ENCODE data around the gene KCNMA1. TPM values are rescaled to one million over a fixed set of nuclear protein-coding genes. Genes with fewer than 3 reads are reported as not detected.

Gene KCNMA1
- total RNA-seq, 4 donors from 2014 or later, result 68.4 to 170 (median 119) TPM

DNA sequence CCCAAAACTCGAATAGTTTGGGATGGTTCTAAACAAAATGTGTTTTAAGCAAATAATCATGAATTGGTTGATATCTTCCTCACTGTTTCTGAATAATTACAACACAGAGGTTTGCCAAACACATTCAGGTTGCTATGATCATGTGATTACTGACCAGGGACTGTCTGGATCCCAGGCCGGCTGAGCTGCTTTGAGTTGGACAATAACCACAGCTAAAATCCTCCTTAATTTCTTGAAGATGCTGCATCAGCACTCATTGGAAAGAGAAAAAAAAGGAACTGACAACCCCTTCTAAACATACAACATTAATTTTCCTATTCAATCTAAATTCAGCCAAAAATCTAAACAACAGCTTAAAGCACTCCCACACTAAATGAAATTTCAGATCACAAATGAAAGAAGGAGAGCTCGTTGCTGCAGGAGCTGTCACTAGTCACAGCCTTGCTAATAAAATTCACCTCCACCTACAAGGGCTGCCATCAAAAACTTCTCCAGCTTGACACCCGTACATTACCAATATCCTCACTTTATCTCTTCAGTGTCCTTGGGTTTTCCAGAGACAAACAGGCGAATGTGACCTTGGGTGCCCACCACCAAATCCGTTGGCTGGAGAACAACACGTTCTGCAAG lies 560.2 kb downstream of the KCNMA1 start:
- intact Hi-C loops (cut with DNase I; ENCODE audit: low total_unique reads) (no loop called here), in situ Hi-C loops (cut with MboI; ENCODE audit: low pct_ligation_motif_present in 1 of 4, low pct_unique_long_range_greater_than_20kb in 1 of 4, low sequenced_read_pairs in 3 of 4) (no loop called here)
- peaks cover 0 to 16% (median 1%) of the 10 kb centered on the region in 4 donors for H3K4me1 ChIP-seq
- WGBS, 2 donors (ENCODE audit: low coverage in 1 of 2), result 76 to 78% methylated on average over 7 of the region's 7 CpGs
- H3K27me3 ChIP-seq, result no peaks in the 10 kb centered on the region
- H3K4me3 ChIP-seq, result no peak overlapping the region
- H3K36me3 ChIP-seq, result no peaks in the 10 kb centered on the region
- H3K9me3 ChIP-seq, result no peaks in the 10 kb centered on the region
- no peak for DNase-seq
- H3K27ac ChIP-seq, result no peak overlapping the region
- TF ChIP-seq, protein P1, sequence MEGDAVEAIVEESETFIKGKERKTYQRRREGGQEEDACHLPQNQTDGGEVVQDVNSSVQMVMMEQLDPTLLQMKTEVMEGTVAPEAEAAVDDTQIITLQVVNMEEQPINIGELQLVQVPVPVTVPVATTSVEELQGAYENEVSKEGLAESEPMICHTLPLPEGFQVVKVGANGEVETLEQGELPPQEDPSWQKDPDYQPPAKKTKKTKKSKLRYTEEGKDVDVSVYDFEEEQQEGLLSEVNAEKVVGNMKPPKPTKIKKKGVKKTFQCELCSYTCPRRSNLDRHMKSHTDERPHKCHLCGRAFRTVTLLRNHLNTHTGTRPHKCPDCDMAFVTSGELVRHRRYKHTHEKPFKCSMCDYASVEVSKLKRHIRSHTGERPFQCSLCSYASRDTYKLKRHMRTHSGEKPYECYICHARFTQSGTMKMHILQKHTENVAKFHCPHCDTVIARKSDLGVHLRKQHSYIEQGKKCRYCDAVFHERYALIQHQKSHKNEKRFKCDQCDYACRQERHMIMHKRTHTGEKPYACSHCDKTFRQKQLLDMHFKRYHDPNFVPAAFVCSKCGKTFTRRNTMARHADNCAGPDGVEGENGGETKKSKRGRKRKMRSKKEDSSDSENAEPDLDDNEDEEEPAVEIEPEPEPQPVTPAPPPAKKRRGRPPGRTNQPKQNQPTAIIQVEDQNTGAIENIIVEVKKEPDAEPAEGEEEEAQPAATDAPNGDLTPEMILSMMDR (IDR thresholded peaks at IDR 0.05), result no peak
- TF ChIP-seq POLR2AphosphoS5 (IDR thresholded peaks at IDR 0.05), result no peak

DNA sequence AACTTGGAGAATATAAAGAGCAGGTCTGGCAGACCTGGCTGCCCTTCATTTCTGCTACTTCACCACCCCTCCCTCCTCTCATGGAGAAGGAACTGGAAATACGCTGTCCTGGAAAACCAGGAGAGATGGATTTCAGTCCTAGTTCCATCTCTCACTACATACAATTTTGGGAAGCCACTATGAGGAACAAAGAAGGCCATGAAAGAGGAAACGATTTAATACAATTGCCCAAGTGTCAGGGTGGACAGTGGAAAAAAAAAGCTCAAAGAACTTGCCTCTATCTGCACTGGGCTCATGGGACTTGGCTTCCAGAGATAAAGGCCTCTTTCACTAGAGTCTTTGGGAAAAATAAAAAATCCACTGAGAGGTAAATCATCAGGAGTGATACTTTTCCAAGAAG lies 561.7 kb downstream of the KCNMA1 start:
- Histone ChIP-seq H3K4me1 (peaks cover 0 to 16% (median 0%) of the 10 kb centered on the region in 4 donors), H3K36me3 (no peaks in the 10 kb centered on the region), H3K27ac (peak overlapping the region in 1 of 4 donors; percentile 65), H3K4me3 (no peak overlapping the region), H3K27me3 (no peaks in the 10 kb centered on the region), H3K9me3 (no peaks in the 10 kb centered on the region)
- TF ChIP-seq POLR2A (IDR thresholded peaks at IDR 0.05) (no peak), POLR2AphosphoS5 (IDR thresholded peaks at IDR 0.05) (no peak), EP300 (IDR thresholded peaks at IDR 0.05; ENCODE audit: low read depth) (no peak)
- TF ChIP-seq, protein P1 (IDR thresholded peaks at IDR 0.05), result no peak
- in situ Hi-C loops (cut with MboI; ENCODE audit: low pct_ligation_motif_present in 1 of 4, low pct_unique_long_range_greater_than_20kb in 1 of 4, low sequenced_read_pairs in 3 of 4) (no loop called here), intact Hi-C loops (cut with DNase I; ENCODE audit: low total_unique reads) (no loop called here)
- 73 to 90% methylated on average over 2 of the region's 2 CpGs for WGBS, 2 donors (ENCODE audit: low coverage in 1 of 2)
- no peak for DNase-seq

DNA sequence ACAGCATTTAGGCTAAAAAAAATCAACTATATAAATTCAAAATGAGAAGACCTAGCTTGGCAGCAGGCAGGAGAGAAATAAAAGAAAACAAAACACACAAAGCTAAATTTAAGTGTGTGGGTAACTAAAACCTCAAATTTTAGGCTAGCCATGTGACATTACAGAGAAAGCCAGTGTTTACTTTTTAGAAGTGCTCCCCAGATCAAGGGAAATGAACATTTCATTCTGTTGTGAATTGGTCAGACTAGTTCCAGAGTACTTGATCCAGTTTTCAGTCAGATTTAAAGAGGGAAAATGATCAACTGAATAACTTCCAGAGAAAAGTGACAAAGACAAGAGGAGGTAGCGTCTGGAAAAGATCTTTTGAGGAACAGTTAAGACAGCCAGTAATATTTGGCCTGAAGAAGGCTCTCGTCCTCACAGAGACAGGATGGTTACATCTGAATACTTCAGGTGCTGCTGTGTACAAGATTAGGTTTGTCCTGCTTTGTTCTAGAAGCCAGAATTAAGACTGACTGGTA lies 563.4 kb downstream of the KCNMA1 start:
- DNase-seq, result no peak
- in situ Hi-C loops (cut with MboI; ENCODE audit: low pct_ligation_motif_present in 1 of 4, low pct_unique_long_range_greater_than_20kb in 1 of 4, low sequenced_read_pairs in 3 of 4), result no loop called here
- H3K9me3 ChIP-seq, result no peaks in the 10 kb centered on the region
- H3K27me3 ChIP-seq, result no peaks in the 10 kb centered on the region
- H3K4me1 ChIP-seq, result peaks cover 0 to 13% (median 0%) of the 10 kb centered on the region in 4 donors
- H3K4me3 ChIP-seq, result no peak overlapping the region
- intact Hi-C loops (cut with DNase I; ENCODE audit: low total_unique reads), result no loop called here
- H3K27ac ChIP-seq, result peak overlapping the region; percentile 54 to 65 (median 56)
- WGBS, 2 donors (ENCODE audit: low coverage in 1 of 2), result 49 to 64% methylated on average over 2 of the region's 2 CpGs
- TF ChIP-seq EP300 (IDR thresholded peaks at IDR 0.05; ENCODE audit: low read depth) (no peak), POLR2AphosphoS5 (IDR thresholded peaks at IDR 0.05) (peak in 2 of 3 donors; percentile 37 to 75), POLR2A (IDR thresholded peaks at IDR 0.05) (no peak)
- TF ChIP-seq, protein P1 (IDR thresholded peaks at IDR 0.05), result no peak
- H3K36me3 ChIP-seq, result no peaks in the 10 kb centered on the region

DNA sequence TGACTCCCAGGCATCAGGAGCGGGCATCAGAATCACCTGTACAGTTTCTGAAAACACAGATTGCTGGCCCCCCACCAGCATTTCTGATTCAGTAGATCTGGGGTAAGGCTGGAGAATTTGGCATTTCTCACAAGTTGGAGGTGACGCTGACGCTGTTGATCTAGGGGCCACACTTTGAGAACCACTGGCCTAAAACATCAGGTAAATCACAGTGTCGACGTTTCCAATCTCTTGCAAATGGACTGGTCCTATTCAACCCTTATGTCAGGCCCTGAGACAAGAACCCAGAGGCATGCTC lies 564.0 kb downstream of the KCNMA1 start:
- no peak for DNase-seq
- H3K9me3 ChIP-seq, result no peaks in the 10 kb centered on the region
- 90% methylated on average over 5 of the region's 5 CpGs; no CpG with 5 or more reads in 1 of the 2 donors for WGBS, 2 donors (ENCODE audit: low coverage in 1 of 2)
- peaks cover 0 to 13% (median 0%) of the 10 kb centered on the region in 4 donors for H3K4me1 ChIP-seq
- H3K27me3 ChIP-seq, result no peaks in the 10 kb centered on the region
- no peak overlapping the region for H3K4me3 ChIP-seq
- peak overlapping the region; percentile 54 to 65 (median 56) for H3K27ac ChIP-seq
- in situ Hi-C loops (cut with MboI; ENCODE audit: low pct_ligation_motif_present in 1 of 4, low pct_unique_long_range_greater_than_20kb in 1 of 4, low sequenced_read_pairs in 3 of 4) (no loop called here), intact Hi-C loops (cut with DNase I; ENCODE audit: low total_unique reads) (no loop called here)
- TF ChIP-seq POLR2A (IDR thresholded peaks at IDR 0.05) (no peak), EP300 (IDR thresholded peaks at IDR 0.05; ENCODE audit: low read depth) (no peak), POLR2AphosphoS5 (IDR thresholded peaks at IDR 0.05) (no peak)
- TF ChIP-seq, protein P1 (IDR thresholded peaks at IDR 0.05), result no peak
- no peaks in the 10 kb centered on the region for H3K36me3 ChIP-seq
